Measurements from ENCODE around the gene INAFM2. TPM values are rescaled to one million over a fixed set of nuclear protein-coding genes. Genes with fewer than 3 reads are reported as not detected.

The INAFM2 gene
- total RNA-seq, 2 experiments from 2014 or later: 15.0 to 16.9 TPM

DNA sequence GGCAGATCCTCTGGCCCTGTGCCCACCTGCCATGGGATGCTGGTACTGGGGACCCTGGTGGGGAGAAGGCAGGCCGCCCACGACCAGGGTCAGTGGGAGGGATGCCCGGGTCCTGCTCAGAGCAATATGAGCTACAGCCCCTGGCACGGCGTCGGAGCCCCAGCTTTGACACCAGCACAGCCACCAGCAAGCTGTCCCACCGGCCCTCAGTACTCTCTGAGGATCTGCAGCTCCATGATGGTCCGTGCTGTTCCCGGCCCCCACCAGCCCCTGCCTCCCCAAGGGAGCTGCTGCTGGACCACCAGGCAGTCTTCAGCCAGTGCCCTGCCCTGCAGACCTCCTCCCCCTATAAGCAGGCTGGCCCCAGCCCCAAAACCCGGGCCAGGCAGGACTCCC, 46.0 kb downstream of the INAFM2 start:
- TF ChIP-seq, protein P1, sequence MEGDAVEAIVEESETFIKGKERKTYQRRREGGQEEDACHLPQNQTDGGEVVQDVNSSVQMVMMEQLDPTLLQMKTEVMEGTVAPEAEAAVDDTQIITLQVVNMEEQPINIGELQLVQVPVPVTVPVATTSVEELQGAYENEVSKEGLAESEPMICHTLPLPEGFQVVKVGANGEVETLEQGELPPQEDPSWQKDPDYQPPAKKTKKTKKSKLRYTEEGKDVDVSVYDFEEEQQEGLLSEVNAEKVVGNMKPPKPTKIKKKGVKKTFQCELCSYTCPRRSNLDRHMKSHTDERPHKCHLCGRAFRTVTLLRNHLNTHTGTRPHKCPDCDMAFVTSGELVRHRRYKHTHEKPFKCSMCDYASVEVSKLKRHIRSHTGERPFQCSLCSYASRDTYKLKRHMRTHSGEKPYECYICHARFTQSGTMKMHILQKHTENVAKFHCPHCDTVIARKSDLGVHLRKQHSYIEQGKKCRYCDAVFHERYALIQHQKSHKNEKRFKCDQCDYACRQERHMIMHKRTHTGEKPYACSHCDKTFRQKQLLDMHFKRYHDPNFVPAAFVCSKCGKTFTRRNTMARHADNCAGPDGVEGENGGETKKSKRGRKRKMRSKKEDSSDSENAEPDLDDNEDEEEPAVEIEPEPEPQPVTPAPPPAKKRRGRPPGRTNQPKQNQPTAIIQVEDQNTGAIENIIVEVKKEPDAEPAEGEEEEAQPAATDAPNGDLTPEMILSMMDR (IDR thresholded peaks at IDR 0.05): no peak
- DNase-seq (no peak), ATAC-seq (no peak)
- Mint-ChIP-seq H3K9me3 (no peaks in the 10 kb centered on the region), H3K4me3 (no peak overlapping the region), H3K27ac (no peak overlapping the region), H3K4me1 (ENCODE audit: low read depth) (peaks cover 20% of the 10 kb centered on the region), H3K36me3 (ENCODE audit: low read depth) (no peaks in the 10 kb centered on the region), H3K27me3 (no peaks in the 10 kb centered on the region)
- intact Hi-C loops (cut with micrococcal nuclease): no loop called here
- POLR2A ChIA-PET: interaction anchor here (0.8 to 2.6 kb wide), 5 partner anchors 8 to 51 kb away, joined by 3 to 7 read pairs (median 3); partner anchors contain the start of gene IVD
- CTCF ChIA-PET: interaction anchor here (0.9 to 5.3 kb wide), 10 partner anchors 9 to 151 kb away, joined by 3 to 74 read pairs (median 9); partner anchors contain the start of genes DISP2 and PLCB2

DNA sequence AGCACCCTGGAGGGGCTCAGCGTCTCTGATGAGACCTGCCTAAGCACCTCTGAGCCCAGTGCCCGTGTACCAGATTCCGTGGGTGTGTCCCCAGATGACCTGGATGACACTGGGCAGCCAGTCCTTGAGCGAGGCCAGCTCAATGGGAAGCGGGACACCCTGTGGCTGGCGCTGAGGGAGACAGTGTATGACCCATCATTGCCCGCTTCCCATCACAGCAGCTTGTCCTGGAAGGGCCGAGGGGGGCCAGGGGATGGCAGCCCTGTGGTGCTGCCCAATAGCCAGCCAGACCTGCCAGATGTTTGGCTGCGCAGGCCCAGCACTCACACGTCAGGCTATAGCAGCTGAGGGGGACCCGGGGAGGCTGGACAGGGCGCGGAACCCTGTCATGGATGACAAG, 46.5 kb downstream of the INAFM2 start:
- H3K9me3 Mint-ChIP-seq: no peaks in the 10 kb centered on the region
- ATAC-seq: no peak
- POLR2A ChIA-PET: interaction anchor here (0.6 to 2.6 kb wide), 5 partner anchors 8 to 50 kb away, joined by 3 to 7 read pairs (median 3); partner anchors contain the start of gene IVD
- H3K27me3 Mint-ChIP-seq: no peaks in the 10 kb centered on the region
- peaks cover 20% of the 10 kb centered on the region for H3K4me1 Mint-ChIP-seq (ENCODE audit: low read depth)
- CTCF ChIA-PET: interaction anchor here (0.9 to 5.3 kb wide), 4 partner anchors 12 to 91 kb away, joined by 4 to 74 read pairs (median 22); partner anchors contain the start of gene DISP2
- TF ChIP-seq, protein P1 (IDR thresholded peaks at IDR 0.05): no peak
- no peak for DNase-seq
- H3K36me3 Mint-ChIP-seq (ENCODE audit: low read depth): no peaks in the 10 kb centered on the region
- no peak overlapping the region for H3K27ac Mint-ChIP-seq
- H3K4me3 Mint-ChIP-seq: no peak overlapping the region
- intact Hi-C loops (cut with micrococcal nuclease): no loop called here

GRCh38 chr15:40372981-40373380, 49.5 kb downstream of the INAFM2 start:
- no peak overlapping the region for H3K4me3 Mint-ChIP-seq
- peaks cover 4% of the 10 kb centered on the region for H3K4me1 Mint-ChIP-seq (ENCODE audit: low read depth)
- DNase-seq (no peak), ATAC-seq (no peak)
- ChIA-PET POLR2A (interaction anchor here (2.5 kb wide), 1 partner anchor 10 kb away, joined by 9 read pairs; the partner anchor contains the start of gene KNSTRN), CTCF (interaction anchor here (1.5 to 2.3 kb wide), 4 partner anchors 29 to 98 kb away, joined by 4 to 10 read pairs (median 6); no protein-coding TSS in a partner anchor)
- no peaks in the 10 kb centered on the region for H3K27me3 Mint-ChIP-seq
- intact Hi-C loops (cut with micrococcal nuclease): no loop called here
- TF ChIP-seq, protein P1 (IDR thresholded peaks at IDR 0.05): no peak
- H3K36me3 Mint-ChIP-seq (ENCODE audit: low read depth): no peaks in the 10 kb centered on the region
- no peaks in the 10 kb centered on the region for H3K9me3 Mint-ChIP-seq
- H3K27ac Mint-ChIP-seq: no peak overlapping the region

Other genes starting within 250 kb of the INAFM2 start
- 1 to 10 TPM; 4.2 to 4.3 TPM for gene BMF, start 214.8 kb upstream of the INAFM2 start, total RNA-seq
- 10 to 100 TPM; 79.6 to 82.5 TPM for gene BUB1B, start 162.6 kb upstream of the INAFM2 start, total RNA-seq
- gene PAK6, start 84.6 kb upstream of the INAFM2 start, total RNA-seq: under 1 TPM; 0.67 to 0.83 TPM
- not detected for gene ANKRD63, start 40.6 kb upstream of the INAFM2 start, total RNA-seq
- gene PLCB2, start 15.8 kb upstream of the INAFM2 start, total RNA-seq: 10 to 100 TPM; 44.6 to 58.8 TPM
- 1 to 10 TPM; 1.4 to 2.3 TPM for gene CCDC9B, start 17.2 kb downstream of the INAFM2 start, total RNA-seq
- not detected for gene PHGR1, start 27.3 kb downstream of the INAFM2 start, total RNA-seq
- gene DISP2, start 34.5 kb downstream of the INAFM2 start, total RNA-seq: under 1 TPM; 0.09 to 0.20 TPM
- 10 to 100 TPM; 54.2 to 55.0 TPM for gene KNSTRN, start 59.0 kb downstream of the INAFM2 start, total RNA-seq
- gene IVD, start 82.1 kb downstream of the INAFM2 start, total RNA-seq: 10 to 100 TPM; 56.9 to 65.0 TPM
- gene BAHD1, start 117.3 kb downstream of the INAFM2 start, total RNA-seq: 10 to 100 TPM; 14.7 to 17.6 TPM
- 1 to 10 TPM; 4.3 to 5.1 TPM for gene CHST14, start 147.3 kb downstream of the INAFM2 start, total RNA-seq
- gene CCDC32, start 241.3 kb downstream of the INAFM2 start, total RNA-seq: 10 to 100 TPM; 21.3 to 22.0 TPM
- gene RPUSD2, start 245.6 kb downstream of the INAFM2 start, total RNA-seq: 10 to 100 TPM; 17.2 to 19.0 TPM